ENCODE results near the gene RNU6-9.

DNA sequence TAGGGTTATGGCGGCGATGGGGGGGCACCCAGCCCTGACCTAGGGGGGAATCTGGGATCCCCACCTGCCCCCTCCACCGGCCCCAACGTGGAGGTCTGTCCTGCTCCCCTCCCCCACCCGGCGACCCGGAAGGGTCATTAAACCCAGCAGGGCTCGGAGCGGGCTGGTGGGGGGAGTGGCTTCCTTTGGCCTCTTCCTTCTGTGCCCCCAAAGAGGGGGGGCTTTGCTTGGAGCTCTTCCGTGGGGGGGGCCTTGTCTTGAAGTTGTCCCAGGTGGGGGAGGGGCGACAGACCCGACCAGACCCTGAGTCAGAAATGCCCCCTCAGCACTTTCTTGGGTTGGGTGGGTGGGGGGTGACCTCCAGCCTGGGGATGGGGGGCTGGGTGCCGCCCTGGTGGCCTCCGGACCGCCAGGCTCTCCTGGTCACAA lies 34.1 kb downstream of the RNU6-9 start:
- TF ChIP-seq, protein P1, sequence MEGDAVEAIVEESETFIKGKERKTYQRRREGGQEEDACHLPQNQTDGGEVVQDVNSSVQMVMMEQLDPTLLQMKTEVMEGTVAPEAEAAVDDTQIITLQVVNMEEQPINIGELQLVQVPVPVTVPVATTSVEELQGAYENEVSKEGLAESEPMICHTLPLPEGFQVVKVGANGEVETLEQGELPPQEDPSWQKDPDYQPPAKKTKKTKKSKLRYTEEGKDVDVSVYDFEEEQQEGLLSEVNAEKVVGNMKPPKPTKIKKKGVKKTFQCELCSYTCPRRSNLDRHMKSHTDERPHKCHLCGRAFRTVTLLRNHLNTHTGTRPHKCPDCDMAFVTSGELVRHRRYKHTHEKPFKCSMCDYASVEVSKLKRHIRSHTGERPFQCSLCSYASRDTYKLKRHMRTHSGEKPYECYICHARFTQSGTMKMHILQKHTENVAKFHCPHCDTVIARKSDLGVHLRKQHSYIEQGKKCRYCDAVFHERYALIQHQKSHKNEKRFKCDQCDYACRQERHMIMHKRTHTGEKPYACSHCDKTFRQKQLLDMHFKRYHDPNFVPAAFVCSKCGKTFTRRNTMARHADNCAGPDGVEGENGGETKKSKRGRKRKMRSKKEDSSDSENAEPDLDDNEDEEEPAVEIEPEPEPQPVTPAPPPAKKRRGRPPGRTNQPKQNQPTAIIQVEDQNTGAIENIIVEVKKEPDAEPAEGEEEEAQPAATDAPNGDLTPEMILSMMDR (IDR thresholded peaks at IDR 0.05): no peak
- TF ChIP-seq POLR2AphosphoS5 (IDR thresholded peaks at IDR 0.05): no peak

All from suprapubic skin (tissue), 3 donors.